ENCODE measurements around the gene AHCY.

DNA sequence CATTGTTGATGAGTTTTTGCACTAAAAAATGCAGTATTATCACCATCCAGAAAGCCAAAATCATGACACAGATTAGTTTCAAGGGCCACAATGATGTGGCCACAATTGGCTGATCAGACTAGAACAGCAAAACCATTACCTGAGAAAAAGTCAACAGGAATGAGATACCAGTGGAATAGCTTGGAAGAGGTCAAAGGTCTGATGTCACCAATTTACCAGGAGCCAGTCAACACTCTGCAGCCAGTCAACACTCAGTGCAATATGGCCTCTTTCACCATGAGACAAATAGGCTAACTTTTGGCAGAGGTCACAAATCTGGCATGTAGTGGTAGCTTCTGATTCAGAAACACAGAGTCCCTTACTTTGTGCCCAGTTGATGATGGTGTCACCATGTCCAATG is 69.5 kb downstream of the AHCY start:
- TF ChIP-seq, protein P1, sequence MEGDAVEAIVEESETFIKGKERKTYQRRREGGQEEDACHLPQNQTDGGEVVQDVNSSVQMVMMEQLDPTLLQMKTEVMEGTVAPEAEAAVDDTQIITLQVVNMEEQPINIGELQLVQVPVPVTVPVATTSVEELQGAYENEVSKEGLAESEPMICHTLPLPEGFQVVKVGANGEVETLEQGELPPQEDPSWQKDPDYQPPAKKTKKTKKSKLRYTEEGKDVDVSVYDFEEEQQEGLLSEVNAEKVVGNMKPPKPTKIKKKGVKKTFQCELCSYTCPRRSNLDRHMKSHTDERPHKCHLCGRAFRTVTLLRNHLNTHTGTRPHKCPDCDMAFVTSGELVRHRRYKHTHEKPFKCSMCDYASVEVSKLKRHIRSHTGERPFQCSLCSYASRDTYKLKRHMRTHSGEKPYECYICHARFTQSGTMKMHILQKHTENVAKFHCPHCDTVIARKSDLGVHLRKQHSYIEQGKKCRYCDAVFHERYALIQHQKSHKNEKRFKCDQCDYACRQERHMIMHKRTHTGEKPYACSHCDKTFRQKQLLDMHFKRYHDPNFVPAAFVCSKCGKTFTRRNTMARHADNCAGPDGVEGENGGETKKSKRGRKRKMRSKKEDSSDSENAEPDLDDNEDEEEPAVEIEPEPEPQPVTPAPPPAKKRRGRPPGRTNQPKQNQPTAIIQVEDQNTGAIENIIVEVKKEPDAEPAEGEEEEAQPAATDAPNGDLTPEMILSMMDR (IDR thresholded peaks at IDR 0.05; ENCODE audit: poor library complexity, severe bottlenecking) = no peak
- TF ChIP-seq POLR2AphosphoS5 (IDR thresholded peaks at IDR 0.05) (no peak), TAF1 (IDR thresholded peaks at IDR 0.05; ENCODE audit: low read depth) (no peak), EP300 (conservative IDR thresholded peaks at IDR 0.05; ENCODE audit: poor library complexity, severe bottlenecking) (no peak)
